ENCODE measurements around the gene APLF.
A peak's percentile ranks its signal among the peaks of the same experiment; 100 is the strongest.

Gene APLF

DNA sequence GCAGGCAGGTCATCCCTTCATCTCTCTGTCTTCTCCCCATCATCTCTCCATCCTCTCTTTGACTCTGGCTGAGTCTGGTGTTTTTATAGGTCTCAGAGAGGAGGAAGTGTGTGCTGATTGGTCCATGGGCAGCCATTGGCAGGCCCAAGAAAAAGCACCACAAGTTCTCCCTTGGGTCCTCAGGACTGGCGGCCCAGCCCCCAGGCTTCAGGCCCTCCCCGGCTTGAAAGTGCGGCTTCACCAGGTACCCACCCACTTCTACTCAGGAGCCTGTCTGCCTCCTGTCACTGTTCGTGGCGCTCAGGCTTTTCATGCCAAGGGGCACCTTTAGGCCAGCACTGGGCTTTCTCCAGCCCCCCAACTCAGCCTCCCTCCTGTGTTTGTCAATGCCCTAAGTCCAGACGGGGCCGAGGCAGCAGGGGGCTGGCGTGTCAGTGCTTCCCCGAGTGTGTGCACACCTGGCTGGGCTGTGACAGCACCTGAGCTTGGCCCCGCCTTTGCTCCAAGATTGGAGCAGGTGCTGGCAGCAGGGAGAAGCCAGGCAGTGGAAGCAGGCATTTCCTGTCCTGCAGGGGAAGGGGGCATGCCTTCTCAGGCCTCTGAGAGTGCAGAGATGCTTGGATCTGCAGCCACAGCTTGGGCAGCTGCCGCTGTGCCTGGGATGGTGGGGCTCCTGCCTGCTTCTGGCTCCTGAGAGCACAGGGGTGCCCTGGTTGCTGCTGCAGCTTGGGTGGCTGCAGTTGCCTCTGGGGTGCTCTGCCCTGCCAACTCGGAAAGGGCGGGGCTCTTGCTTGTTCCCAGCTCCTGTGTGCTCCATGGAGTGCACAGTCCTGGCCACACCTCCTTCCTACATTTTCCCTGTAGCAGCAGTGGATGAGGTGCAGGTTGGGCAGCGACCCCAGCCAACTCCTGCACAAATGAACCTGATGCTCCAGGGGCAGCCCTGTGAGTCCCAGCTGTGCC is 34.4 kb upstream of the APLF start:
- Histone ChIP-seq H3K36me3 (ENCODE audit: insufficient read depth, insufficient read length, low read length) (no peaks in the 10 kb centered on the region), H3K27me3 (ENCODE audit: insufficient read depth, insufficient read length) (no peaks in the 10 kb centered on the region), H3K9ac (ENCODE audit: insufficient read length, low read depth) (no peak overlapping the region), H3K9me3 (ENCODE audit: insufficient read depth, low read length) (no peaks in the 10 kb centered on the region), H3K4me3 (ENCODE audit: insufficient read length, low read depth) (no peak overlapping the region), H3K4me1 (ENCODE audit: insufficient read depth, insufficient read length) (no peaks in the 10 kb centered on the region)
- TF ChIP-seq YY1 (IDR thresholded peaks at IDR 0.05; ENCODE audit: insufficient read depth, insufficient read length) = no peak
- TF ChIP-seq ZNF274 (IDR thresholded peaks at IDR 0.05; ENCODE audit: low read depth, low read length) = no peak
- TF ChIP-seq SUZ12 (IDR thresholded peaks at IDR 0.05; ENCODE audit: extremely low read depth, insufficient read depth, insufficient read length) = no peak
- DNase-seq (ENCODE audit: low read depth, low spot score) = no peak

DNA sequence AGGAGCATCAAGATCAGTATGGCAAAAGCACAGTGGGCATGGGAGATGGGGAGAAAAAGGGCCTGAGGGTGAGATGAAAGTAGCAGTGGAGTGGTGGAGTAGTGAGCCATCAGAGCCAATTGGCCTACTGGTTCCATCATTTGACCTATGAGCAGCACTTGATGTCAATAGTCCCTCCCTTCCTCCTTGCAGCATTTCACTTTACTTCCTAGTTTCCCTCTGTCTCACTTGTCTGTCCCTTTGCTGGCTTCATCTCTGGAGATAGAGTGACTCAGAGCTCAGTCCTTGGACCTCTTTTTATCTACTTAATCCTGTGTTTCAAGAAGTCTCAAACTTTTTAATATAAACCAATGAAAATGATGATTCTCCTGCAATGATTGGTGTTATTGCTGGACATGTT is 32.4 kb upstream of the APLF start:
- TF ChIP-seq ZNF274 (IDR thresholded peaks at IDR 0.05; ENCODE audit: low read depth, low read length) (no peak), YY1 (IDR thresholded peaks at IDR 0.05; ENCODE audit: insufficient read depth, insufficient read length) (no peak), SUZ12 (IDR thresholded peaks at IDR 0.05; ENCODE audit: extremely low read depth, insufficient read depth, insufficient read length) (no peak)
- Histone ChIP-seq H3K9ac (ENCODE audit: insufficient read length, low read depth) (no peak overlapping the region), H3K9me3 (ENCODE audit: insufficient read depth, low read length) (no peaks in the 10 kb centered on the region), H3K4me1 (ENCODE audit: insufficient read depth, insufficient read length) (no peaks in the 10 kb centered on the region), H3K4me3 (ENCODE audit: insufficient read length, low read depth) (no peak overlapping the region), H3K36me3 (ENCODE audit: insufficient read depth, insufficient read length, low read length) (no peaks in the 10 kb centered on the region), H3K27me3 (ENCODE audit: insufficient read depth, insufficient read length) (no peaks in the 10 kb centered on the region)
- no peak for DNase-seq (ENCODE audit: low read depth, low spot score)

DNA sequence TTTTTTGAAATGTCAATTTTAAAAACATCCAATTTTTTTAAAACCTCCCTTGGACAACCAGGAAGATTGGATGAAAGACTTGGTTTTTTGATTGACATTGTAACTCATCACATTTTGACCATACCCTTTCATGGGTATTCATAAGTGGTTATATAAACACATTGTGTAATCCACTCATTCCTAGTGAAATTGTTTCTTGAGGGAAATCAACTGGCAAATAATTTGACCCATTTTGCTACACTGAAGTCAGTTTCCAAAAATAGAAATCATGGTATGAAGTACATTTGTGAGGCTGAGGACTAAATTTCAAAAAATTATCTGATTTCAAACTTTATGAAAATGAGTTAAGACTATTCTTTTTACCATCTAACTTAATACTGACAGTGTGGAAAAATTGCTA is 31.8 kb upstream of the APLF start:
- Histone ChIP-seq H3K4me1 (ENCODE audit: insufficient read depth, insufficient read length) (no peaks in the 10 kb centered on the region), H3K9me3 (ENCODE audit: insufficient read depth, low read length) (no peaks in the 10 kb centered on the region), H3K9ac (ENCODE audit: insufficient read length, low read depth) (no peak overlapping the region), H3K4me3 (ENCODE audit: insufficient read length, low read depth) (no peak overlapping the region), H3K27me3 (ENCODE audit: insufficient read depth, insufficient read length) (no peaks in the 10 kb centered on the region), H3K36me3 (ENCODE audit: insufficient read depth, insufficient read length, low read length) (no peaks in the 10 kb centered on the region)
- no peak for DNase-seq (ENCODE audit: low read depth, low spot score)
- TF ChIP-seq YY1 (IDR thresholded peaks at IDR 0.05; ENCODE audit: insufficient read depth, insufficient read length) (no peak), ZNF274 (IDR thresholded peaks at IDR 0.05; ENCODE audit: low read depth, low read length) (no peak), SUZ12 (IDR thresholded peaks at IDR 0.05; ENCODE audit: extremely low read depth, insufficient read depth, insufficient read length) (no peak)

DNA sequence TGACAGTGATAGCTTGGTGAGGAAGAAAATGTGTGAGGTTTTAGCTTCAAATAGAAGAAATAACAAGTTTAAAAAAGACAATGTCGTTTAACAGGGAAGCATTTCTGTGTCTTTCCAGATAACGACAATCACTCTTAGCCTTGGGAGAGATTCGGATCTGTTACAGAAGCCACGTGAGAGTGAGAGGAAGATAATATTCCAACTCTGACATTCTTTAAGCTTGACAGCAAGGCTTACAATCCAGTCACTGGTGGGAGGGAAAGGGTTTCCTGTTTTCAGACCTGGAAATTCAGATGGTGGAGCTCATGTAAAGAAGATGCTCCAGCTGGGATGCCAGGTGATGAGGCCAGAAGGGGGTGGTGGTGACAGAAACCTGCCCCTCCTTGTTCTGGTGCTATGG is 31.1 kb upstream of the APLF start:
- no peaks in the 10 kb centered on the region for H3K4me1 ChIP-seq (ENCODE audit: insufficient read depth, insufficient read length)
- H3K36me3 ChIP-seq (ENCODE audit: insufficient read depth, insufficient read length, low read length) = no peaks in the 10 kb centered on the region
- no peaks in the 10 kb centered on the region for H3K27me3 ChIP-seq (ENCODE audit: insufficient read depth, insufficient read length)
- no peak for DNase-seq (ENCODE audit: low read depth, low spot score)
- H3K9ac ChIP-seq (ENCODE audit: insufficient read length, low read depth) = no peak overlapping the region
- H3K9me3 ChIP-seq (ENCODE audit: insufficient read depth, low read length) = no peaks in the 10 kb centered on the region
- no peak overlapping the region for H3K4me3 ChIP-seq (ENCODE audit: insufficient read length, low read depth)
- TF ChIP-seq YY1 (IDR thresholded peaks at IDR 0.05; ENCODE audit: insufficient read depth, insufficient read length) (no peak), ZNF274 (IDR thresholded peaks at IDR 0.05; ENCODE audit: low read depth, low read length) (no peak), SUZ12 (IDR thresholded peaks at IDR 0.05; ENCODE audit: extremely low read depth, insufficient read depth, insufficient read length) (no peak)

DNA sequence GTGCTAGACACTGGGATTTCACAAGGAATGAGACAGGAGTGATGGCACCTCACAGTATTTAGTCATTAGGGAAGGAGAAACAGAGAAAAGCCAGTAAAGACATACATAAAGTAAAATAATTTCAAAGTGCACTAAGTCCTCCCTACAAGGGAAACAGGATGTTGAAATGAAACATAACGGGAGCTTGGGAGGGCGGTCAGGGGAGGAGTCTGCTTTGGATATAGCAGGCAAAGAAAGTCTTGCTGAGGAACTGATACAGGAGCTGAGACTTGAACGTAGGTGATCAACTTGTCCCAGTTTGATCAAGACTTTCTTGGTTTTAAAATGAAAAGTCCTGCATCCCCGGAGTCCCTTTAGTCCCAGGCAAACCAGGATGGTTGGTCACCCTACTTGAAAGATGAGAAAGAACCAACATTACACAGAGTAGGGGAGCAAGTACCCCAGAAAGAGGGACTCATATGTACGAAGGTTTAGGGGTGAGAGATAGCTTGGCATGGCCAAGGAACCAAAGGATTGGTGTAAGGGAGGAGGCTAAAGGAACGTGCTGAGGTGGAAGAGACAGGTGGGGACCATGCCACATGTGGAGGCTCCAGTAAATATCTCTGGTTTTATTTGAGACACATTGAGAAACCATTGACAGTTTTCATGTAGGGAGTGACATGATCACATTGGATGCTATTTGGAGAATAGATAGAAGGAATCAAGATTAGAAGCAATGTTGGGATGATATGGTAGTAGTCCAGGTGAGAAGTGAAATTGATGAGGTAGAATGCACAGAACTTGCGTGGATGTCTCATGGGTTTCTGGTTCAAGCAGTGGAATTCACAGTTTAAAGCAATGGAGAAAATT is 28.7 kb upstream of the APLF start:
- no peak for DNase-seq (ENCODE audit: low read depth, low spot score)
- Histone ChIP-seq H3K36me3 (ENCODE audit: insufficient read depth, insufficient read length, low read length) (no peaks in the 10 kb centered on the region), H3K9me3 (ENCODE audit: insufficient read depth, low read length) (no peaks in the 10 kb centered on the region), H3K4me1 (ENCODE audit: insufficient read depth, insufficient read length) (no peaks in the 10 kb centered on the region), H3K4me3 (ENCODE audit: insufficient read length, low read depth) (no peak overlapping the region), H3K9ac (ENCODE audit: insufficient read length, low read depth) (no peak overlapping the region), H3K27me3 (ENCODE audit: insufficient read depth, insufficient read length) (no peaks in the 10 kb centered on the region)
- TF ChIP-seq ZNF274 (IDR thresholded peaks at IDR 0.05; ENCODE audit: low read depth, low read length) (no peak), YY1 (IDR thresholded peaks at IDR 0.05; ENCODE audit: insufficient read depth, insufficient read length) (no peak), SUZ12 (IDR thresholded peaks at IDR 0.05; ENCODE audit: extremely low read depth, insufficient read depth, insufficient read length) (no peak)

DNA sequence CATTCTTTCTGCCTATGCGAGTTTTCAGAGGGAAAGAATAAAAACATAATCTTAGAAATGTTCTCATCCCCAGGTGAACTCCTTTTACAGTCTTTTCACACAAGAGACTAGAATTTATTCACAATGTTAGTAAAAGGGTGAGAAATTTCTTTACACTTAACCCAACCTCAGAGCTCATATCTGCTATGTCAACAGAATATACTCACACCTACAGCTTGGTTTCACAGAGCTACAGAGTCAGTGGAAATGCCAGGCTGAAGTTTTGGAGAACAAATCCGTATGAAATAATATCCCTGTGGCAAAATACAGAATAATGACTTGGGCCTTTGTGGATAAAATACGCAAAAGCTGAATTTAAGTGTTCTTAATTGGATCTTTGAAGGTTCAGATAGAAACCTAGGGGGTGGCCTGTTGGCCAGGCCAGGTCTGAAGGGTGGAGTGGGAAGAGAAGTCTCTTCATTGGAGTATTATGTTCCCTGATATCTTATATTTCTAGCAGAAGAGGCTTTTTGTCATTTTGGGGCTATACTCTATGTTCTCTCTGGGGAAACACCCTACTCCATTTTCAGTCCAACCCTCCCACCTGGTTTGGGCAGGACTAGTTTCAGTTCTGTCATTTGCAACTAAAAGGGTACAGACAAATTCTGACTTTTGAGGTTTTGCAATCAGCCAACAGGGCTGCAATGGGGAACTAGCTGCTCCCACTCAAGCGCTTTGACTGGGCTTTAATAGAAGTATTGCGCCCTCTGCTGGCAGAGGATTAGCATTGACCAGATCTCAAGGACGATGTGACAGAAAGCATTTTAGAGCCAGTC is 26.0 kb upstream of the APLF start:
- no peak overlapping the region for H3K9ac ChIP-seq (ENCODE audit: insufficient read length, low read depth)
- peak; percentile 80 for DNase-seq (ENCODE audit: low read depth, low spot score)
- no peaks in the 10 kb centered on the region for H3K36me3 ChIP-seq (ENCODE audit: insufficient read depth, insufficient read length, low read length)
- H3K9me3 ChIP-seq (ENCODE audit: insufficient read depth, low read length) = no peaks in the 10 kb centered on the region
- no peaks in the 10 kb centered on the region for H3K27me3 ChIP-seq (ENCODE audit: insufficient read depth, insufficient read length)
- no peaks in the 10 kb centered on the region for H3K4me1 ChIP-seq (ENCODE audit: insufficient read depth, insufficient read length)
- TF ChIP-seq SUZ12 (IDR thresholded peaks at IDR 0.05; ENCODE audit: extremely low read depth, insufficient read depth, insufficient read length) (no peak), ZNF274 (IDR thresholded peaks at IDR 0.05; ENCODE audit: low read depth, low read length) (no peak), YY1 (IDR thresholded peaks at IDR 0.05; ENCODE audit: insufficient read depth, insufficient read length) (no peak)
- H3K4me3 ChIP-seq (ENCODE audit: insufficient read length, low read depth) = no peak overlapping the region
